Stomach (tissue), 4 donors: ENCODE measurements around the gene FYN.

Experiments
- CTCF ChIP-seq, 7 experiments: fragments of 450-650 bp in 4 of 7; fragments of 200-600 bp in 3 of 7; sonication (generic) in 3 of 7; IDR thresholded peaks; one replicate each; pipeline ENCODE4 v1.5.1; 2016 to 2019; ENCODE audit warnings: antibody characterized with exemption in 7 of 7, control low read depth in 2 of 7, mild to moderate bottlenecking in 1 of 7
- EP300 ChIP-seq: sonication (generic); formaldehyde crosslinking; IDR thresholded peaks from one replicate; pipeline ENCODE4 v1.6.1; 2017; ENCODE audit warnings: antibody characterized with exemption
- POLR2A ChIP-seq, 4 donors: fragments of 450-650 bp; IDR thresholded peaks; one replicate each; pipeline ENCODE4 v1.6.1; 2016; ENCODE audit warnings: antibody characterized with exemption in 4 of 4, control low read depth in 2 of 4, mild to moderate bottlenecking in 1 of 4, moderate library complexity in 1 of 4
- POLR2AphosphoS5 ChIP-seq, 3 donors: sonication (generic); formaldehyde crosslinking; IDR thresholded peaks; one replicate each; pipeline ENCODE4 v1.6.1; 2016; ENCODE audit warnings: antibody characterized with exemption in 3 of 3

- TF ChIP-seq CTCF (IDR thresholded peaks at IDR 0.05): no peak
- no peak for TF ChIP-seq POLR2A (IDR thresholded peaks at IDR 0.05)
- TF ChIP-seq POLR2AphosphoS5 (IDR thresholded peaks at IDR 0.05): no peak
- no peak for TF ChIP-seq EP300
These were observed 66.4 kb downstream of the FYN start for GRCh38 chr6:111806561-111807497.
